HG03095 (cell line): ENCODE data around the gene TTC33.
"Not testable (repeated sequence)": the region's sequence is repeated elsewhere in the genome, so short reads cannot be mapped to it uniquely, and the experiment has no call there.

ENCODE experiments used
- ATAC-seq: cut with Tn5 transposase; IDR thresholded peaks from one replicate; pipeline ENCODE4 v1.9.1; 2021; ENCODE audit warnings: moderate library complexity; ENCODE audit not compliant: unreplicated experiment

TTC33 gene

DNA sequence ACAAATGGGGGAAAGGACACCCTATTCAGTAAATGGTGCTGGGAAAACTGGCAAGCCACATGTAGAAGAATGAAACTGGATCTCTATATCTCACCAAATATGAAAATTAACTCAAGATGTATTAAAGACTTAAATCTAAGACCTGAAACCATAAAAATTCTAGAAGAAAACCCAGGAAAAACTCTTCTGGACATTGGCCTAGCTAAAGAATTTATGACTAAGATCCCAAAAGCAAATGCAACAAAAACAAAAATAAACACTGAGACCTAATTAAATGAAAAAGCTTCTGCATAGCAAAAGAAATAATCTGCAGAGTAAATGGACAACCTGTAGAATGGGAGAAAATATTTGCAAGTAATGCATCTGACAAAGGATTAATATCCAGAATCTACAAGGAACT is 99.7 kb downstream of the TTC33 start:
- ATAC-seq = not testable (repeated sequence)

GRCh38 chr5:40655138-40655537 is 100.6 kb downstream of the TTC33 start:
- ATAC-seq = no peak

DNA sequence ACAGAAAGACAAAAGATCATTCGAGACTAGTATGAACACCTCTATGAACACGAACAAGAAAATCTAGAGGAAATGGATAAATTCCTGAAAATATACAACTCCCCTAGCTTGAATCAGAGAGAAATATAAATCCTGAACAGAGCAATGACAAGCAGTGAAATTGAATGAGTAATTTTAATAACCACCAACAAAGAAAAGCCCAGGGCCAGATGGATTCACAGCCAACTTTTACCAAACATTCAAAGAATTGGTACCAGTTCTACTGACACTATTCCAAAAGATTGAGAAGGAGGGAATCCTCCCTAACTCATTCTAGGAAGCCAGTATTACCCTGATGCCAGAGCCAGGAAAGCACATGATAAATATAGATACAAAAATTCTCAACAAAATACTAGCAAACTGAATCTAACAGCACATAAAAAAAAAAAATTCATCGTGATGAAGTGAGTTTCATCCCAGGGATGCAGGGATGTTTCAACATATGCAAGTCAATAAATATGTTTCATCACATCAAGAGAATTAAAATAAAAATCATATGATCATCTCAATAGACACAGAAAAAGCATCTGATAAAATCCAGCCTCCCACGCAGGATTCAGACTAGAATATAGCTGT is 101.3 kb downstream of the TTC33 start:
- no peak for ATAC-seq

DNA sequence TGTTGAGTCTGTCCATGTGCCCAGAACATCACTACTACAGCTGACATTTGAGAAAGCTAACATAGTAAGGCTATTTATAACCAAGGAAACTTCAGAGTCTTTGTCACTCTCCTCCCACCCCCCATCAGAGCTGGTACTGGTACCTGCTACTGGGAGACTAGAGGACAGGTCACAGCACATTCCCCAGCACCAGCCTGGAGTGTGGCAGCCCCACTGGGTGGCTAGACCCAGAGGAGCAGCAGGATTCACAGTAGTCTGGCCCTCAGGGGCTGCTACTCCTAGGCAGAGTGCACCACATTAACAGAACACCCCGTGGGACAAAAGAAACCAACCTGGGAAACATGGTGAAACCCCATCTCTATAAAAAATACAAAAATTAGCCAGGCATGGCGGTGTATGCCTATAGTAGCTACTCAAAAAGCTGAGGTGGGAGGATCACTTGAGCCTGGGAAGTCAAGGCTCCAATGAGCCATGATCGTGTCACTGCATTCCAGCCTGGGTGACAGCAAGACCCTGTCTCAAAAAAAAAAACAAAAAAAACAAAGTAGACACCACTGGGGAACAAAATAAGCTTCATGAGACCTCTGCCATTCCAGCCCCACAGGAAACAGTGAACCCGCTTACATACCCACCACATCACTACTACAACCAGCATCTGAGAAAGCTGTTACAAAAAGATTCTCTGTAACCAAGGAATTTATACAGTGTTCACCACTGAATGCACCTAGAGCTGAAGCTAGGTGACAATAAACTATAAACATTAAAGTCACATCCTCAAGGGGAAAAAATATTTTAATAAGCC is 102.3 kb downstream of the TTC33 start:
- ATAC-seq = no peak

DNA sequence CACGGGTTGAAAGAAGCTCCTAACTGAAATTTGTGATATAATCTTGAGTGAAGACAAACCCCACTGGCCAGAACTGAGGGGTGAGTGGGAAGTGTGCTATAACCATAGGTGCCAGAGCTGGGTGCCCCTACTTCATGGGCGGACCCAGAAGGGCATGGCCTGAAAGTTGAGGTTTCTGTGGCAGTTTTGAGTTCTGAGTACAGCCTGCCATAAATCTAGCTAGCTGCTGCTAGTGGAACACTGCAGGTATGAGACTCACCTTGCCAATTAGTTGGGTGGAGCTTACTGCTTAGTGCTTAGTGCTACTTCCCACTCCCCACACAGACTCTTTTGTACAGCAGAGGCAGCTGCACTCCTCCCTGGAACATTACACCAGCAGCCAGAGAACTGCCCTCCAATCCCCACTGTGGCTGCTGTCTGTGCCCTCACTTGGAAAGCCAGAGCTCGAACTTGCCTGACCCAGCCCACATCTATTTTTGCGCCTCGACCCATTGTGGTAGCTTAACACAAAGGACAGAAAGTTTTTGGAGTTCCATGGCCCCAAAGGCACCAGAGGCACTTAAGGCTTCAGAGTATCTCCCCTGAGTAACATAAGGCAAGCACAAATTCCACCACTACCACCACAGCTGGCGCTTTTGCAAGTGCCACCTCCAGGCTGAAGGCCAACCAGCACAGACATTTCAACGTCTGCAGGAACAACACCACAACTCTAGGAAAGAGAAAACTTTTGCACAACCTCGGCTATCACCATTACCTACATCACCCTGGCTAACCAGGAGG is 103.1 kb downstream of the TTC33 start:
- ATAC-seq = no peak

GRCh38 chr5:40651201-40651600 is 104.6 kb downstream of the TTC33 start:
- ATAC-seq = no peak

DNA sequence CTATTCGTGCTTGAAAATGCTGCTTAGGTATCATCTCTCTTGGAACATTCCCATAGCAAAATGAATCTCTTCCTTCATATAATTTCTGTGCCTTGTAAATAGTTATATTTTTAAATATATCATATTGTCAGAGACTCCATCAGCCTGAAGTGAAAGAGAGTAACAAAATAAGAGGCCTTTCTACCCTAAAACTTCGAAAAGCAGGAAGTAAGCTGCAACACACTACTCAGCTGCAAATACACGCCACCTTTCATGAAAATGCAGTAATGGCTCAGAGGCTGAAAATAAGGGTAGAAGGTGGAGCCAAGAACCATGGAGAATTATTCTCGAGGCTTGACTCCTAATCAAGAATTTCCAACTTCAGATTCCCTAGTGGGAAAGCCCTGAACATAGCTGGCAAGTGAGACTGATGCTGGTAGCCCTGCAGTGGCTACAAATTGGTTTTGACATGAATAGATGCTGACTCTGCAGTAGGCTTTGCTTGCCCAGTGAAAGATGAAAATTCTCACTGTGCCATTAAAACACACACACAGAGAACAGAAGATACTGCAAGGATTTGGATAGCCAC is 106.2 kb downstream of the TTC33 start:
- no peak for ATAC-seq

DNA sequence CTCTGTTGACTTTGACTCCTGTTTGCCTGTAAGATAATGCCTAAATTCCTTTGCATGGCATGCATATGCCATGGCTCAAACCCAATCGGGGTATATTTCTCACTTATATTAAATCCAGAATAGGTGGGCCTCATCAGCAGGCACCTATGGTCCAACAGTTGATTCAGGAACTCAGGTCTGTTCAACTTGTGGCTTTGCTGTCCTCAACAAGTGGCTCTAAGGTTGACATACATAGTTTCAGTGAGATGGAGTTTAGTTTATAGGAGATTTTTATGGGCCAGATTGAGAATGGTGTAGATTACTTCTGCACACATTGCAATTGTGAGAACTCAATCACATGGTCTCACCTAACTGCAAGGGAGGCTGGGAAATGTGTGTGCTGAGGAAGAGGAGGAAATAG is 107.6 kb downstream of the TTC33 start:
- no peak for ATAC-seq

- ATAC-seq = no peak
Measured at GRCh38 chr5:40646266-40646665, 109.5 kb downstream of the TTC33 start.

- not testable (repeated sequence) for ATAC-seq
Measured at GRCh38 chr5:40639531-40639930, 116.2 kb downstream of the TTC33 start.

DNA sequence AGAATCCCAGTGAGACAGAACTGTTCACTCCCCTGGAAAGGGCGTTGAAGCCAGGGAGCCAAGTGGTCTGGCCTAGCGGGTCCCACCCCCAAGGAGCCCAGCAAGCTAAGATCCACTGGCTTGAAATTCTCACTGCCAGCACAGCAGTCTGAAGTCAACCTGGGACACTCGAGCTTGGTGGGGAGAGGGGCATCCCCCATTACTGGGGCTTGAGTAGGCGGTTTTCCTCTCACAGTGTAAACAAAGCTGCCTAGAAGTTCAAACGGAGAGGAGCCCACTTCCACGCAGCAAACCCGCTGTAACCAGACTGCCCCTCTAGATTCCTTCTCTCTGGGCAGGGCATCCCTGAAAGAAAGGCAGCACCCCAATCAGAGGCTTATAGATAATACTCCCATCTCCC is 121.2 kb downstream of the TTC33 start:
- ATAC-seq = no peak

DNA sequence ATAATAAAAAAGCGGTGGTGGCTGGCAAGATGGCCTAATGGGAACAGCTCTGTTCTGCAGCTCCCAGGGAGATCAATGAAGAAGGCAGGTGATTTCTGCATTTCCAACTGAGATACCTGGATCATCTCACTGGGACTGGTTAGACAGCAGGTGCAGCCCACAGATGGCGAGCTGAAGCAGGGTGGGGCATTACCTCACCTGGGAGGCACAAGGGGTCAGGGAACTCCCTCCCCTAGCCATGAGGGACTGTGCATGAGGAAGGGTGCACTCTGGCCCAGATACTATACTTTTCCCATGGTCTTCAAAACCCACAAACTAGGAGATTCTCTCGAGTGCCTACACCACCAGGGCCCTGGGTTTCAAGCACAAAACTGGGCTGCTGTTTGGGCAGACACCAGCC is 121.6 kb downstream of the TTC33 start:
- no peak for ATAC-seq

DNA sequence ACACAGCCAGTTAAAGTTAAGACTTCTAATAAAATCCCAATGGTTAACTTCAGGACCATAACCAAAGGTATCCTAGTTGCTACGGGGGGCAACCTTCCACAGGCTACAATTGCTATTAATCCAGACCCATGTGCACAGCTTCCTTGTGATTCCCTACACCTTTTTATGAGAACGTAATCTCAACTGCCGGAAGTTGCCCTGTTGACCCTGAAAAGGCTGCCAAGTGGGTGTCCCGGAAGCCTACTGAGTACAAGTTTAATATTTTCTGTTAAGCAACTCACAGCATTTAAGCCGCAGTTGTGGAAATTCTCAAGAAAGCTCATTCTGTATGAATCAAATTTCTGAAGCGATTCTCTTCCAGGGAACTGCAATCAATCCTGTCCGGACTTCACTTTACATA is 124.5 kb downstream of the TTC33 start:
- no peak for ATAC-seq

GRCh38 chr5:40630126-40630525 is 125.6 kb downstream of the TTC33 start:
- ATAC-seq = no peak

DNA sequence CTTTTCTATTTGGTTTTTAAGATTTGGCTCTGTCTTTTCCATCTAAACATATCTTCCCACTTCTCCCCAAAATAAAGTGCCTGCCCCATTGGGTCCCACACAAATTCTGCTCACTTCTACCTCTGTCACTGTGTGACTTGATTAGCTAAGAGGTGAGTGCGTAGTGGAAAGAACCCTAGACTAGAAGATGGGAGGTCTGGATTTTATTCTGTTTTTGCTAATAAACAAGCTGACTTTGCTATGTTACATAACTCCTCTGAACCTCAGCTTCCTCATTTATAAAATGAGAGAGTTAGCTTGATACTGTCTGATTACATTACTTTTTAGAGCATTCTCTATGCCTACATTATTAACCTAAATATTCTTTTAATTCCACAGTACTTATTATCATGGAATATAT is 127.4 kb downstream of the TTC33 start:
- no peak for ATAC-seq

- ATAC-seq = no peak
Measured at GRCh38 chr5:40627706-40628105, 128.1 kb downstream of the TTC33 start.

- ATAC-seq = no peak
Measured at GRCh38 chr5:40626801-40627200, 129.0 kb downstream of the TTC33 start.

GRCh38 chr5:40623480-40624420 is 132.0 kb downstream of the TTC33 start:
- ATAC-seq = no peak

DNA sequence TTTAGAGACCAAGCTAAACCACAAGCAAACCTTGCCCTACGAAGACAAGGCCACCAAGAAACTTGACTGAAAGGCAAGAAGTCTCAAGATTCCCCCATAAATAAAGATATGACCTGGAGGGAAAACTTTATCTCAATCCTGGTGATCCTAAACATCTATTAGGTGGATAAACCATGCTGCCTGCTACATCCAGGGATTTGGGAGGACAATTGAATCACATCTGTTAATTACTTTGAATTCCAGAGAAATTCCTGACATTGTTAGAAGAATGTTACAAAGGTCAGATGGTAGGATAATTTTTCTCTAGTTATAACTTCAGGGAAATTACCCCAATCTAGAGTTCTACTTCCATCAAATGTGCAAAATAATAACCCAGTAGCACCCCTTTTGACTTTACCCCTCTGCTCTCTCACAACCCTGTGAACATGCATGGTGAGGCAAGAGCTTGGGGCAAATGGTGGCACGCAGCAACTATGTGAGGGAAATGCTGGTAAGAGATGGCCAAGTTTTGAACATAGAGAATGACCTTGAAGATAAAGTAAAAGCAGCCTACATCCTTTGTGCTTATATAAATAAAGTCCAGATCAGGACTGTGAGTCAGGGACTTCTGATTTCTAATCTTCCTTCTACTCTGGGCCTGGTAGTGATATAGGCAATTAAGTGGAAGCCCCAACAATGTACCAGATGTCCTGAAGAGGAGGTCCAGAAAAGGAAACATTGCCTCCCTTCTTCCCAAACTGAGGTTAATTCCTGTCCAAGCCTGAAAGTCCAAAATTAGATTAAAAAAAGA is 133.1 kb downstream of the TTC33 start:
- ATAC-seq = no peak

- ATAC-seq = no peak
Measured at GRCh38 chr5:40619421-40619820, 136.3 kb downstream of the TTC33 start.
